SHP77 treated with DMSO at 0.1 percent for 48 hours (cell line): Measurements from ENCODE around the gene CCND1.

Experiments used
- DNase-seq: peaks from one replicate; lab custom pipeline; 2025; lab: John Stamatoyannopoulos, UW

Gene CCND1

GRCh38 chr11:69640995-69641581 is at the start of gene CCND1:
CCND1 (plus strand) TSS chr11:69641156; CDS start chr11:69641314, 158 bp downstream.
- peak; percentile 13 for DNase-seq

DNA sequence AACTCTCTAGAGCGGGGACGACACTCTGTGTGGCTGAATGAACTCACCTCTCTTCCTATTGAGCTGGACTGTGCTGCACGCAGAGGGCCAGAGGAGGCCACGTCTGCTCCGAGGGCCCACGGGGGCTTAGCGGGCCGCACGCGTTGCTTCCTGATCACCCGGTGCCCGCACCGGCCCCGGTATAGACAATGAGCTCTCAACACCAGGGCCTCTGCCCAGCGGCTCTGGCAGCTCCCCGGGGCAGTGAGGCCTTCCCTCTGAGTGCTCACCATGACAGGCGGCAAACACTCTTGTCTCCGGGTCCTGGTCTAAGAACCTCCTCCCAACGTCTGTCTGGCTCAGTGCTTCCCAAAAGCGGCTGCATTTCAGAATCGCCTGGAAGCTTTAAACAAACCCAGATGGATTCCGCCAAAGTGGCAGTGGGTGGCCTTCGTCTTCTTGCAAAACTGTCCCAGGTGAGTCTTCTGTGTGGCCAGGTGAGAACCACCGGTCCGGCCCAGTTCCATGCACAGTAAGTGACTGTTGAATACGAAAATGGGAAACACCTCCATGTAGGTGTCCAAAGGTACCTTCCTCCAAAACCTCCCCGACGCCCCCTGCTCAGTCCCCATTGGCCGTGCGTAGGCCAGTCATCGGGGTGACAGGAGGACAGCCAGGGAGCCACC is 47.8 kb upstream of the CCND1 start:
- no peak for DNase-seq

- DNase-seq = no peak
Measured at GRCh38 chr11:69593851-69594250, 47.1 kb upstream of the CCND1 start.

DNA sequence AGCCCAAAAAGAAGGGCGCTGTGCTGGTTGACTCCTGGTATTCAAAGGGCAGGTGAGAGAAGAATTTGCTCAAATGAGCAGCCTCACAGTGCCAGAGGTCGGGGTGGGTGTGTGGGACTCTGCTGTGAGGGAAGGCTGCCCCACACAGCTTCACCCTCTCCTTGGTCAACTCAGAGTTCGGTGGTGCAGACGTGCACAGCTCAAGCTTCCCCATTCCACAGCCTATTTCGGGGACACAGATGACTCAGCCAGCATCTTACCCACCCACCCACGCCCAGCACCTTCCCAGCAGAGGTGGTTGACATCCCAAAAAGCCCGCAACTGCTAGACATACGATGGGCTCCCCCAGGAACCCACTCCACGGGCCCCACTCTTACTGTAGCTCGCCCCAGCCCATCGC is 46.5 kb upstream of the CCND1 start:
- DNase-seq = no peak

- no peak for DNase-seq
Measured at GRCh38 chr11:69595805-69596665, 44.9 kb upstream of the CCND1 start.

- DNase-seq = no peak
Measured at GRCh38 chr11:69598147-69598546, 42.8 kb upstream of the CCND1 start.

GRCh38 chr11:69599502-69599901 is 41.5 kb upstream of the CCND1 start:
- no peak for DNase-seq

- DNase-seq = no peak
Measured at GRCh38 chr11:69600001-69600400, 41.0 kb upstream of the CCND1 start.

- no peak for DNase-seq
Measured at GRCh38 chr11:69601011-69601975, 39.7 kb upstream of the CCND1 start.

- DNase-seq = no peak
Measured at GRCh38 chr11:69603111-69603836, 37.7 kb upstream of the CCND1 start.

- no peak for DNase-seq
Measured at GRCh38 chr11:69604055-69604454, 36.9 kb upstream of the CCND1 start.

DNA sequence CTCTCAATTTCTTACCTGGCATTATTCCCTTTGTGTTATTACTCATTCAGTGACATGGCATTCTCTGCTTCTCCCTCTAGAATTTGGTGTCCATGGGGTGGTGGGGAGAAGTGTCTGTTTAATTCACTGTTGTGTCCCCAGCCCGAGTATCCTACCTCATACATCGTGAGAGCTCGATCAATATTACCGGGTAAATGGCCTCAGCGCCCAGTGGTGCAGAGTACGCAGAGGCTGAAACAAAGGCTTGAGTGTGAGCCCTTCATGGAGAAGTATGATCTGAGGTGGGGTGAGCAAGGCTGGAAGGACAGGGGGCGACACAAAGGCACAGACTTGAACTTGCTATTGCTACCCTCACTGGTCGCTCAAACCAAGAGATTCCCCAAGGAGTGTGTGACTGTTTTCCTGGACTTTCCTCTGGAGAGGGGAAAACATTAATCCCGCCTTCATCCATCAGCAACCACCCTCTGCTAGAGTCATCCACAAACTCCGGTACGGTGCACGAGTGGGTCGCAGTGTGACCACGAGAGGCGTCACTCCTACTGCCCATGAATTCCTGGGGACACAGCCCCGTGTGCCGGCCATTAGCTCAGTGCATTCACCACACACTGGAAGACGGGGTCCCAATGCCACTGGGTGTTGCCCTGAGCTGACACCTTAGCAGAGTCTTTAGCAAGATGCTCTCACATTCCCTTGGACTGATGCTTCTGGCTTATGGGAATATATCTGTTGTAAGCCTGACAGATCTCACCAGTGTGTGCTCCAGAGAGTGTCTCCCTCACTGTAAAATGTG is 35.0 kb upstream of the CCND1 start:
- no peak for DNase-seq

- no peak for DNase-seq
Measured at GRCh38 chr11:69609351-69609750, 31.6 kb upstream of the CCND1 start.

- DNase-seq = no peak
Measured at GRCh38 chr11:69611548-69612526, 29.1 kb upstream of the CCND1 start.

DNA sequence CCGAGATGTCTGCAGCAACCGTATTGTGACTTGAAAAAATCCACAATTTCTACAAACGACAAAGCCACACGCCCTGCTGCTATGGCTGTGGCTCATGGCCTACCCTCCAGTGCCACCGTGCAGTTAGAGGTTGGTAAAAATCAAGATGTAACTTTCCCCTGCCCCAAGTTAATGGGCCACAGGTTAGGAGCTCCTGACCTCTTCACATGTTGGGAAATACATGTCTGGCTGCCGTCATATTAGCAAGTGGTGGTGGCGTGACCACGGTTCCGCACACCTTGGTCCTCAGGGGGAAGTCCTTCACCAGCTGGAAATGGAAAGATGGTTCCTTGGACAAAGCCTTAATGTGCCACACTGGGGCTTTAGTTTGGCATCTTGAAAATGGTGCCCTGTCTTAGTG is 27.4 kb upstream of the CCND1 start:
- DNase-seq = no peak

DNA sequence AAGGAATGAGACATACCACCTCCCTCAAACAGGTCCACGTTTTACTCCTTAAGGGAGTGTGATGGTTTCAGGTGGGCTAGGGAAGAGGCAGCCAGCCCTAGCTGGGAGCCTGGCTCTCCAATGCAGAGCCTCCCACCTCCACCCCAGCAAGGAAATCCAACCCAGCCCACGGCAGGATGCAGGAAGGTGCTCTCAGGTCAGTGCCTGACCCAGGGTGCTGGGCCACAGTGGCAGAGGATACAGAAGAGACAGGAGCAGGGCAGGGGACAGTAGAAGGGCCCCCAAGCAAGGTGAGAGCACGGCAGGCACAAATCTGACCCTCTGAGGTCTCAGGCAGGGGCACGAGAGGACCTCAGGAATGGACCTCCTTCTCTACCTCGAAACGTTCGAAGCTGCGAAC is 26.9 kb upstream of the CCND1 start:
- no peak for DNase-seq

DNA sequence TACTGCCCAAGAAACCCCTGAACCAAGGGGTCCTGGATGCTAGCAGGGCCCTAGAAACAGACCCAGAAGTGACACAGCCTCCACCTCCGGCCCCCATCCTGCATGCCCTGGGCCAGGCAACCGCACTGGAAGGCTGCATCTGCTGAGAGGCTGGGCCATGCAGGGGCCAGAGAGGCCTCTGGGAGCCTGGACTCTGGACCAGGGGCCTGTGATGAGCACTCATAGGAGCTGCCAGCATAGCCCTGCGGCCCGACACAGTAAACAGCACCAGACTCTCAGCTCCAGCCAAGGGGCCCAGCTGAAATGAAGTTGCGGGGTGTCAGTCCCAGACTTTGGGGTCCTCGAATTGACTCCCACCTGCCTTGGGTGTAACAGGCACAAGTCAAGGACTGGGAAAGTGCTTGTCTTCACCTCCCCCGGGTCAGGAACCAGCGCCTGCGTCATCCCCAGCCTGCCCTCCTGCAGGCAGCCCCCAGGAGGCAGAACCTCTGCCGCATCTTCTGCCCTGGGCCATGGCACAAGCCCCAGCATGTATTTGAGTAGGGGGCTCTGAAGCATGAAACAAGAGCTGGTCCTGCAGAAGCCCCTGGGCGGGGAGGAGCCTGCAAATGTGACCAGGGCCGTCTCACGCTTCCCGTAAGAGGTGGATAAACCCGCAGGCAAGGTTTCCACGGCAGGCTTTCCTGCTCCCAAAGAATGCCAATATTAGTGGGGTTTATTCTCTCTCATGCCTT is 25.2 kb upstream of the CCND1 start:
- DNase-seq = no peak

- DNase-seq = no peak
Measured at GRCh38 chr11:69617220-69617619, 23.7 kb upstream of the CCND1 start.
